Endothelial cell of umbilical vein (primary cell): ENCODE data around the gene MAB21L2. TPM values are rescaled to one million over a fixed set of nuclear protein-coding genes. Genes with fewer than 3 reads are reported as not detected.

Source experiments
- BruUV-seq: library from RNA; stranded (reverse); fragments of 400-500 nt; replicated peaks from 2 replicates; lab custom pipeline; 2021; lab: Mats Ljungman, UMichigan
- CTCF ChIA-PET: fragments of 300-600, 350-600 bp; sonication (Branson Sonifier 250); formaldehyde crosslinking; loops from one replicate; lab custom pipeline; 2021; ENCODE audit warnings: antibody characterized with exemption, inconsistent platforms; lab: Charles Lee
- POLR2A ChIA-PET: fragments of 300-600, 350-600 bp; sonication (Branson Sonifier 250); formaldehyde crosslinking; loops from one replicate; lab custom pipeline; 2021; ENCODE audit warnings: antibody characterized with exemption, inconsistent platforms; lab: Charles Lee
- DNase-seq: peaks from one replicate; pipeline ENCODE4 v3.0.0-alpha.2; 2011; ENCODE audit warnings: low read depth, low spot score
- FAIRE-seq: peaks from 2 replicates; lab custom pipeline; 2011; peaks lifted over from hg19 to GRCh38; lab: Jason Lieb, UNC
- H2AFZ ChIP-seq: 2 replicates; pipeline ENCODE4 v1.6.0; 2012; ENCODE audit warnings: low read depth, low read length, control low read depth, inconsistent platforms
- H3K27ac ChIP-seq: 2 replicates; pipeline ENCODE4 v1.5.1; 2011; ENCODE audit warnings: low read depth, mild to moderate bottlenecking, control low read depth, low read length, moderate library complexity; ENCODE audit not compliant: insufficient read depth
- H3K27me3 ChIP-seq, 2 experiments: 2 replicates each; pipeline versions ENCODE4 v1.6.0 to v1.6.1; 2011; ENCODE audit warnings: low read length in 2 of 2, mixed read lengths in 1 of 2; ENCODE audit not compliant: control insufficient read depth in 2 of 2, insufficient read depth in 2 of 2
- H3K36me3 ChIP-seq, 2 experiments: 2 replicates in 1 of 2; 3 replicates in 1 of 2; pipeline ENCODE4 v1.5.1; 2011; ENCODE audit warnings: low read length in 2 of 2, mild to moderate bottlenecking in 1 of 2, moderate library complexity in 1 of 2; ENCODE audit not compliant: control insufficient read depth in 2 of 2, insufficient read depth in 2 of 2; ENCODE audit errors: extremely low read depth in 1 of 2
- H3K4me1 ChIP-seq: 3 replicates; pipeline ENCODE4 v1.5.1; 2011; ENCODE audit warnings: mild to moderate bottlenecking, low read length; ENCODE audit not compliant: control insufficient read depth, insufficient read depth; ENCODE audit errors: extremely low read depth
- H3K4me2 ChIP-seq: 2 replicates; pipeline ENCODE4 v1.6.1; 2011; ENCODE audit warnings: low read length, control low read depth, mixed read lengths; ENCODE audit not compliant: insufficient read depth
- H3K4me3 ChIP-seq, 3 experiments: fragments of 200-600 bp in 1 of 3; sonication (generic), shearing (Covaris generic) in 1 of 3; replicated peaks in 1 of 3; 2 replicates each; pipeline ENCODE4 v1.5.1; 2011 to 2016; ENCODE audit warnings: control low read depth in 3 of 3, low read length in 3 of 3, mild to moderate bottlenecking in 2 of 3, inconsistent platforms in 1 of 3, low read depth in 1 of 3, moderate library complexity in 1 of 3; ENCODE audit not compliant: insufficient read depth in 1 of 3
- H3K79me2 ChIP-seq: 2 replicates; pipeline ENCODE4 v1.6.0; 2012; ENCODE audit warnings: low read length, inconsistent platforms; ENCODE audit not compliant: control insufficient read depth, insufficient read depth
- H3K9ac ChIP-seq: replicated peaks from 2 replicates; pipeline ENCODE3; 2011; ENCODE audit warnings: low read length, control low read depth; ENCODE audit not compliant: insufficient read depth; ENCODE audit errors: extremely low read depth
- H3K9me1 ChIP-seq: replicated peaks from 3 replicates; pipeline ENCODE4 v1.6.0; 2011; ENCODE audit warnings: mild to moderate bottlenecking, low read length; ENCODE audit not compliant: control insufficient read depth, insufficient read depth; ENCODE audit errors: extremely low read depth
- H3K9me3 ChIP-seq: replicated peaks from 2 replicates; pipeline ENCODE4 v1.5.1; 2012; ENCODE audit warnings: low read length, inconsistent platforms; ENCODE audit not compliant: control insufficient read depth, insufficient read depth
- H4K20me1 ChIP-seq: replicated peaks from 2 replicates; pipeline ENCODE3; 2011; ENCODE audit warnings: mild to moderate bottlenecking, low read length; ENCODE audit not compliant: control insufficient read depth, insufficient read depth; ENCODE audit errors: extremely low read depth
- EZH2 ChIP-seq: IDR thresholded peaks from 2 replicates; pipeline ENCODE4 v1.6.1; 2012; ENCODE audit warnings: borderline replicate concordance, low read depth, mild to moderate bottlenecking, moderate library complexity, low read length, inconsistent platforms; ENCODE audit not compliant: severe bottlenecking
- FOS ChIP-seq: IDR thresholded peaks from 2 replicates; pipeline ENCODE4 v1.6.1; 2011; ENCODE audit warnings: mild to moderate bottlenecking, low read length, moderate library complexity, borderline replicate concordance; ENCODE audit not compliant: insufficient read depth
- JUN ChIP-seq: IDR thresholded peaks from 2 replicates; pipeline ENCODE4 v1.6.1; 2011; ENCODE audit warnings: borderline replicate concordance, low read depth; ENCODE audit not compliant: insufficient read length, insufficient read depth
- MAX ChIP-seq: IDR thresholded peaks from 2 replicates; pipeline ENCODE4 v1.6.1; 2011; ENCODE audit not compliant: insufficient read depth, insufficient read length
- MYC ChIP-seq: IDR thresholded peaks from one replicate; pipeline ENCODE4 v1.6.1; 2011; ENCODE audit warnings: mild to moderate bottlenecking, low read depth, low read length
- POLR2A ChIP-seq: IDR thresholded peaks from 2 replicates; pipeline ENCODE4 v1.6.1; 2012; ENCODE audit warnings: low read depth, mild to moderate bottlenecking, control low read depth, low read length
- POLR2AphosphoS5 ChIP-seq: IDR thresholded peaks from 2 replicates; pipeline ENCODE4 v1.6.1; 2012; ENCODE audit warnings: low read depth, mild to moderate bottlenecking, control low read depth, low read length, moderate library complexity; ENCODE audit not compliant: insufficient read depth
- dilution Hi-C: fragments of 300-500 bp; cut with MboI; formaldehyde crosslinking; loops from one replicate; pipeline ENCODE4 v1.15.0; 2019; ENCODE audit warnings: low sequenced_read_pairs; ENCODE audit not compliant: extremely low pct_ligation_motif_present
- intact Hi-C: fragments of 100-400 bp; cut with micrococcal nuclease; formaldehyde crosslinking; loops from one replicate; pipeline ENCODE4 v1.10.0; 2022
- polyA plus RNA-seq, 4 experiments: library from polyadenylated mRNA; depleted of rRNA in 3 of 4; stranded (reverse) in 3 of 4; unstranded in 1 of 4; fragments of >200 nt; gene quantifications; 2 replicates each; pipeline versions ENCODE4 v1.2.1 to v1.2.3, GENCODE V29; 2011 to 2012; ENCODE audit warnings: missing spikeins in 1 of 4
- total RNA-seq: library from RNA; stranded (reverse); gene quantifications from 2 replicates; pipeline ENCODE4 v1.2.3, GENCODE V29; 2021
- TF ChIP-seq, protein P1 (sequence below), 2 donors: IDR thresholded peaks; 1 replicate in 1 of 2; 2 replicates in 1 of 2; pipeline ENCODE4 v1.5.1; 2011; ENCODE audit warnings: low read length in 2 of 2, mild to moderate bottlenecking in 2 of 2, moderate library complexity in 2 of 2, control low read depth in 1 of 2, inconsistent platforms in 1 of 2, low read depth in 1 of 2; ENCODE audit not compliant: insufficient read depth in 1 of 2; ENCODE audit errors: extremely low read depth in 1 of 2

MAB21L2 gene
- total and polyA plus RNA-seq, 2 donors (not counting 3 experiments of a cell fraction or from before 2014, with no cell fraction given): not detected

GRCh38 chr4:150588316-150588715, 6.4 kb downstream of the MAB21L2 start:
- H3K27ac ChIP-seq: no peak overlapping the region
- no peak overlapping the region for H3K4me2 ChIP-seq
- H3K9ac ChIP-seq: no peak overlapping the region
- no peak for DNase-seq
- dilution Hi-C loops (no loop called here), intact Hi-C loops (no loop called here)
- H3K27me3 ChIP-seq: no peaks in the 10 kb centered on the region
- TF ChIP-seq FOS: no peak
- no peak for TF ChIP-seq POLR2A
- TF ChIP-seq POLR2AphosphoS5: no peak
- no peak for TF ChIP-seq MAX
- TF ChIP-seq JUN: no peak
- TF ChIP-seq MYC: no peak
- TF ChIP-seq EZH2: no peak
- no peaks in the 10 kb centered on the region for H3K9me1 ChIP-seq
- no peaks in the 10 kb centered on the region for H4K20me1 ChIP-seq
- no TSS peak for BruUV-seq
- POLR2A ChIA-PET: no interaction called here
- CTCF ChIA-PET: interaction anchor here (1.4 to 1.5 kb wide), 2 partner anchors 13 to 290 kb away, joined by 3 to 4 read pairs; no protein-coding TSS in a partner anchor
- FAIRE-seq: no peak
- H3K9me3 ChIP-seq: no peaks in the 10 kb centered on the region
- H3K36me3 ChIP-seq: no peaks in the 10 kb centered on the region
- H3K4me1 ChIP-seq: no peaks in the 10 kb centered on the region
- H2AFZ ChIP-seq: no peak overlapping the region
- no peaks in the 10 kb centered on the region for H3K79me2 ChIP-seq
- no peak overlapping the region for H3K4me3 ChIP-seq

- no peaks in the 10 kb centered on the region for H3K79me2 ChIP-seq
- ChIA-PET POLR2A (no interaction called here), CTCF (interaction anchor here (1.0 to 1.5 kb wide), 3 partner anchors 12 to 291 kb away, joined by 3 to 4 read pairs (median 3); no protein-coding TSS in a partner anchor)
- intact Hi-C loops (no loop called here), dilution Hi-C loops (no loop called here)
- no peak overlapping the region for H3K27ac ChIP-seq
- no TSS peak for BruUV-seq
- DNase-seq (no peak), FAIRE-seq (no peak)
- no peaks in the 10 kb centered on the region for H3K9me1 ChIP-seq
- no peak overlapping the region for H3K4me3 ChIP-seq
- no peaks in the 10 kb centered on the region for H4K20me1 ChIP-seq
- no peak overlapping the region for H3K4me2 ChIP-seq
- H3K9ac ChIP-seq: no peak overlapping the region
- H3K4me1 ChIP-seq: no peaks in the 10 kb centered on the region
- no peaks in the 10 kb centered on the region for H3K36me3 ChIP-seq
- no peak overlapping the region for H2AFZ ChIP-seq
- no peaks in the 10 kb centered on the region for H3K9me3 ChIP-seq
- TF ChIP-seq, protein P1, sequence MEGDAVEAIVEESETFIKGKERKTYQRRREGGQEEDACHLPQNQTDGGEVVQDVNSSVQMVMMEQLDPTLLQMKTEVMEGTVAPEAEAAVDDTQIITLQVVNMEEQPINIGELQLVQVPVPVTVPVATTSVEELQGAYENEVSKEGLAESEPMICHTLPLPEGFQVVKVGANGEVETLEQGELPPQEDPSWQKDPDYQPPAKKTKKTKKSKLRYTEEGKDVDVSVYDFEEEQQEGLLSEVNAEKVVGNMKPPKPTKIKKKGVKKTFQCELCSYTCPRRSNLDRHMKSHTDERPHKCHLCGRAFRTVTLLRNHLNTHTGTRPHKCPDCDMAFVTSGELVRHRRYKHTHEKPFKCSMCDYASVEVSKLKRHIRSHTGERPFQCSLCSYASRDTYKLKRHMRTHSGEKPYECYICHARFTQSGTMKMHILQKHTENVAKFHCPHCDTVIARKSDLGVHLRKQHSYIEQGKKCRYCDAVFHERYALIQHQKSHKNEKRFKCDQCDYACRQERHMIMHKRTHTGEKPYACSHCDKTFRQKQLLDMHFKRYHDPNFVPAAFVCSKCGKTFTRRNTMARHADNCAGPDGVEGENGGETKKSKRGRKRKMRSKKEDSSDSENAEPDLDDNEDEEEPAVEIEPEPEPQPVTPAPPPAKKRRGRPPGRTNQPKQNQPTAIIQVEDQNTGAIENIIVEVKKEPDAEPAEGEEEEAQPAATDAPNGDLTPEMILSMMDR (IDR thresholded peaks at IDR 0.05; ENCODE audit: extremely low read depth in 1 of 2, insufficient read depth in 1 of 2, low read depth in 1 of 2, low read length in 2 of 2): no peak
- TF ChIP-seq POLR2A (no peak), FOS (no peak), JUN (no peak)
- no peaks in the 10 kb centered on the region for H3K27me3 ChIP-seq
Measured at GRCh38 chr4:150589157-150589556, 7.2 kb downstream of the MAB21L2 start.
